Lower lobe of right lung (tissue), 2 donors: ENCODE data around the gene HNF1B. TPM values are rescaled to one million over a fixed set of nuclear protein-coding genes. Genes with fewer than 3 reads are reported as not detected.
A peak's percentile ranks its signal among the peaks of the same experiment; 100 is the strongest.

ENCODE experiments used
- ATAC-seq, 2 donors: fragments of 200-7000 bp; cut with Tn5 transposase; one replicate each; pipeline ENCODE4 v1.9.1; 2020 to 2022; ENCODE audit warnings: mild to moderate bottlenecking in 2 of 2, moderate library complexity in 2 of 2
- DNase-seq: peaks from one replicate; pipeline ENCODE4 v3.0.0-alpha.2; 2020
- H3K27ac ChIP-seq: fragments of 200-600 bp; one replicate; pipeline ENCODE4 v1.8.0; 2022
- H3K27me3 ChIP-seq: fragments of 200-600 bp; one replicate; pipeline ENCODE4 v1.8.0; 2022; ENCODE audit warnings: low read depth
- H3K36me3 ChIP-seq: fragments of 200-600 bp; one replicate; pipeline ENCODE4 v1.8.0; 2022; ENCODE audit warnings: mild to moderate bottlenecking
- H3K4me1 ChIP-seq: fragments of 200-600 bp; one replicate; pipeline ENCODE4 v1.8.0; 2022
- H3K4me3 ChIP-seq: fragments of 200-600 bp; one replicate; pipeline ENCODE4 v1.8.0; 2022; ENCODE audit warnings: mild to moderate bottlenecking
- H3K9me3 ChIP-seq: fragments of 200-600 bp; one replicate; pipeline ENCODE4 v1.8.0; 2022
- CTCF ChIP-seq: fragments of 200-600 bp; IDR thresholded peaks from one replicate; pipeline ENCODE4 v1.8.0; 2022; ENCODE audit warnings: antibody characterized with exemption, mild to moderate bottlenecking
- intact Hi-C: fragments of 100-400 bp; cut with DNase I; formaldehyde crosslinking; loops from one replicate; pipeline ENCODE4 v1.11.0; 2022
- total RNA-seq: library from RNA; stranded (reverse); fragmentation: NEBNext Ultra II Directional; extraction: Animal tissue kit (Norgen Biotek cat#: 25700); gene quantifications from one replicate; pipeline ENCODE4 v1.2.1, GENCODE V29; 2021
- donor health status: DM: no; HTN: yes; CAD: no; lungs with severe emphysema.

The HNF1B gene
- total RNA-seq, 1 donor from 2014 or later: 15.2 TPM

GRCh38 chr17:37642681-37643080, 102.2 kb downstream of the HNF1B start:
- no peaks in the 10 kb centered on the region for H3K27me3 ChIP-seq
- DNase-seq (no peak), ATAC-seq (peak; percentile 49 to 56)
- peaks cover 27% of the 10 kb centered on the region for H3K4me1 ChIP-seq
- no peaks in the 10 kb centered on the region for H3K9me3 ChIP-seq
- intact Hi-C loops: no loop called here
- no peak for TF ChIP-seq CTCF
- H3K36me3 ChIP-seq: peaks cover 38% of the 10 kb centered on the region
- peak overlapping the region; percentile 77 for H3K4me3 ChIP-seq
- peak overlapping the region; percentile 86 for H3K27ac ChIP-seq

- no peak for TF ChIP-seq CTCF
- DNase-seq (no peak), ATAC-seq (no peak)
- intact Hi-C loops: no loop called here
- no peaks in the 10 kb centered on the region for H3K9me3 ChIP-seq
- peaks cover 27% of the 10 kb centered on the region for H3K4me1 ChIP-seq
- peaks cover 61% of the 10 kb centered on the region for H3K36me3 ChIP-seq
- H3K4me3 ChIP-seq: no peak overlapping the region
- H3K27me3 ChIP-seq: no peaks in the 10 kb centered on the region
- no peak overlapping the region for H3K27ac ChIP-seq
Measured at GRCh38 chr17:37640015-37640414, 104.8 kb downstream of the HNF1B start.

GRCh38 chr17:37637956-37638355, 106.9 kb downstream of the HNF1B start:
- Histone ChIP-seq H3K4me3 (no peak overlapping the region), H3K36me3 (peaks cover 77% of the 10 kb centered on the region), H3K9me3 (no peaks in the 10 kb centered on the region), H3K27me3 (no peaks in the 10 kb centered on the region), H3K4me1 (peaks cover 20% of the 10 kb centered on the region), H3K27ac (no peak overlapping the region)
- ATAC-seq: no peak
- intact Hi-C loops: no loop called here
- no peak for DNase-seq
- no peak for TF ChIP-seq CTCF

Other genes starting within 250 kb of the HNF1B start
- 39.7 TPM for gene SYNRG, start 135.6 kb downstream of the HNF1B start, total RNA-seq
- gene DDX52, start 101.6 kb downstream of the HNF1B start, total RNA-seq: 20.3 TPM
- not detected for gene TBC1D3K, start 179.4 kb upstream of the HNF1B start, total RNA-seq
- 20.7 TPM for gene TBC1D3L, start 244.0 kb upstream of the HNF1B start, total RNA-seq